GM21390 (cell line): Measurements from ENCODE around the gene PLA2G4E.

Source experiments
- ATAC-seq: cut with Tn5 transposase; IDR thresholded peaks from one replicate; pipeline ENCODE4 v1.9.1; 2021; ENCODE audit not compliant: unreplicated experiment

Gene PLA2G4E

GRCh38 chr15:41993472-41994170 is 27.2 kb downstream of the PLA2G4E start:
- no peak for ATAC-seq

DNA sequence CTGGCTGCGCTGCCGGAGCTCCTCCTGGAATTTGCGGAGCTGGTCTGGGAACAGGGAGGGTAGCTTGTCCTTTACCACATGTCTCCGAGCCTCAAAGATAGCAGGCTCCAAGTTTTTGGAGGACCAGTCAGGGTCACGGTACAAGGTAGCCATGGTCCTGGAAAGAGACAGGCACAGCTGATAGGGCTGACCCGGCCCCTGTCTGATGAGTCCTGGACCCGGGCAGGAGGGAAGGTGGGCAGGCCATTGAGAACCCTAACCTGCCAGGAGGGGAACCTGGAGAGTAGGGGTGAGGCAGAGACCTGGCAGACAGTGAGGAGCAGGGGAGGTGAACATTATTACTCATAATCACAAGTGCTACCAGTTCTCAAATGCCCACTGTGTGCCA is 28.0 kb downstream of the PLA2G4E start:
- ATAC-seq, result no peak

GRCh38 chr15:41992151-41992802 is 28.6 kb downstream of the PLA2G4E start:
- no peak for ATAC-seq

DNA sequence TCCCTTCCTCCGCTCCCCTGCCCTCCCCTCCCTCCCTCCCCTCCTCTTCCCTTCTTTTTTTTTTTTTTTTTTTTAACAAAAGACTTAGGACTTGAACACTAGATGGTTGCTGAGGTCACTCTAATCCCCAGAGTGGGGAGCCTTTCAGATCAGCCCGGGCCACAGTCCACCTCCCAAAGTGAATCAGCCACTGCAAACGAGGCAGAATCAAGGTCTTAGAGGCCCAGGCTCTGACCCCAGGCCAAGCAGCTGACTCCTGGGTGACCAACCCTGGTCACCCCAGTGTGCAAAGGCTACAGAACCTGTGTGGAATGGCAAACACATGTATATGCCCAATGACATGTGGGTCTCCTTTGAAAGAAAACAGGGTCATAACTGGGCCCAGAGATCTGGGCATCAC is 30.2 kb downstream of the PLA2G4E start:
- no peak for ATAC-seq

- ATAC-seq, result no peak
Observed at GRCh38 chr15:41990243-41990605, 30.6 kb downstream of the PLA2G4E start.

DNA sequence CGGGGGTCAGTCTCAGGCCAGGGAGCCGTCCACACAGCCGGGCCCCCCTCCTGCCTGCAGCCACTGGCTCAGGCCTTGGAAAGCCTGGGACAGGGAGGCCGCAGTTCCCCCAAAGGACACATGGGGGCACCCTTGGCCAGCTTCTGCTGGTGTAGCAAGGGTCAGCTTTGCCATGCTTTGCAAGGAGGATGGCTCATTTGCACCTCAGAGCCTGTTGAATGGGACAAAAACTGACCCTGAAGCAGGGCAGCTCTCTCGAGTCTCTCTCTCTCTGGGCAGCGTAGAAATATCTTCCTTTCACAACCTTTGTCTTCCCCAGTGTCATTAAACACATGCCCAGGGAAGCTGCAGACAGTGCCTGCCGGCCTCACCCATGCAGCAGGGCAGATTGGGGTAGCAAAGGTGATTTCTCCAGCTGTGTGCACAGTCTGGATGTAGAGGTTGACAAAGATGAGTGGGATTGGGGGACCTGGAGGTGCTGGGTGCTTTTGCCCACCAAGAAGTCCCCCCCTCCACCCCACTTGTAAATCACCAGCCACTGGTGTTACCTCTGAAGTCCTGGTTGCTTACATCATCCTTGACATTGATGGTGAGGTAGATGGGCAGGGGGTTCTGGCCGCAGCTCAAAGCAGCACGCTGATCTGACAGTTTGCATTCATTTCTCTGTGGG is 31.1 kb downstream of the PLA2G4E start:
- no peak for ATAC-seq

GRCh38 chr15:41988896-41989572 is 31.8 kb downstream of the PLA2G4E start:
- no peak for ATAC-seq

GRCh38 chr15:41987925-41988275 is 32.9 kb downstream of the PLA2G4E start:
- no peak for ATAC-seq

- ATAC-seq, result no peak
Observed at GRCh38 chr15:41987246-41987924, 33.5 kb downstream of the PLA2G4E start.

DNA sequence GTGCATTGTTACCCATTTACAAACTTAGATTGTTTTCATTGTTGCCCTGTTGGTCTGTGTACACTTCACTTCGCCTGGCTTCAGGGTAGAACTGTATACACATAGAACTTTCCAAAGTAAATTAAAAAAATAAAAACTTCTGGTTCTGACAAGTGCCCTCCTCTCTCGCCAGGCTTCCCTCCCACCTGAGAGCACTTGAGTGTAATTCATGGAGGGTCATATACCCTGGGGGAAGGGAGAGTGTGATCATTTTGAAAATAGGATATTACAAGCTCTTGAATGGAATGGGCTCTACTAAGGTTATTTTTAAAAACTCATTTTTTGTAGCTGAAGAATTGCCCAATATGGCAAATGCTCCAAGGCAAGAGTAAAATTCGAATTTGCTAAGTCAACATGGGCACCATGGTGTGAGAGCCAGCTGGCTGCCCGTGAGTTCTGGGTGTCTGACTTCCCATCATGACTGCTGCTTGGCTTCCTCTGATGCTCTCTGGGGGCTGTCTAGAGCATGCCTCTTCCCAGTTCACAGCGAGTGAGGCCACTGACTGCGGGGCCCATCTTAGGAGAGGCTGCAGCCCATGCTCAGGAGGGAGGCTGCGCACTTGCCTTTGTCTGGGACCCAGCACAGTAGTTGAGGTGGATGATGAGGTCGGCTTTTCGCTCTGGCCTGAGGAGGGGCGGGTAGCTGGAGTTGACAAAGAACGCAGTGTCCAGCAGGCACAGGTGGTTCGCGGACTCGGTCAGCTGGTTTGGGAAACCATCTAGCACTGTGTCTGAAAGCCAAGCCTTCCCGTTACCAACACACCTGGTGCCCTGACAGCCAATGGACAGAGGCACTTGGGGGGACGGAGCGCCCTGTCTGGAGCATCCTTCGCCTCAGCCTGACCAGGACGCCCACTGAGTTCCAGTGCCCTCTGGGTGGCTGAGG is 35.3 kb downstream of the PLA2G4E start:
- no peak for ATAC-seq

- no peak for ATAC-seq
Observed at GRCh38 chr15:41984622-41985021, 36.2 kb downstream of the PLA2G4E start.

DNA sequence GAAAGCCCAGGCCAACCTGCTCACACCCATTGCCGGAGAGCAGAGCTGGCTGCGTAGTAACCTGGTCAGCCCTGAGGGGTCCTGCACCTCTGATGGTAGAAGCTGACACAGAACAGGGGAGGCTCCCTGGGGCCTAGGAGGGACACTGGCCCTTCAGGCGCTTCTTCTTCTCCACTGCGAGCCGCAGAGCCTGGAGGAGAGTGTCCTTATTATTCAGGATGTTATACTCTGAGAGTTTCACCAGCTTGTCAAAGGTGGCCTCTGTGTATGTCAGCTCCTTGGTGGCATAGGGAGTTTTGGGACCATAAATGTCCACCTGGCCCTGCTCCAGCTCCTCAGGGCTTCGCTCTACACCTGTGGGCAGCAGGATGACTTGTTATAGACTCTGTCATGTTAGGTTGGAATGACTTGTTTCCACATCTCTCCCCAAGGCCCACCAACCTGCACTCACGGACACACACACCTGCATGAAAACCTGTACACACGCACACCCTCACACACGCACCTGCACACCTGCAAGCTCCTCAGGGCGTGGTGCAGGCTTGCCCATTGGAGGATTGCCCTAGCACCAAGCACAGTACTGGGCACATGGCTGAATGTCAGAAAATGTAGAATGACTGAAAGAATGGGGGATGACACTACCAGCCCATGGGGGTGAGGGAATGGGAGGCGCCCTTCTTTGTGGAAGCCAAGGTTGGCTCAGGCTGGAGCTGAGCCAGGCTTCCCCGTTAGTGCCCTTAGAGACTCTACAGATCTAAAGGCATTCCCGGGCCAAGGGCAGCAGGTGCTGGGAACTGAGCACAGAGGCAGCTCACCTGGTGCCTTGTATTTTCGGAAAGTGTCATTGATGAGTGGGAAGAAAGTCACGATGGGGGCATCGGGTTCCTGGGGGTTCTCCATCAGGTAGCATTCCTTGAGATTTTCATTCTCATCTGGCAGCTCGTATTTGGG is 36.9 kb downstream of the PLA2G4E start:
- no peak for ATAC-seq

DNA sequence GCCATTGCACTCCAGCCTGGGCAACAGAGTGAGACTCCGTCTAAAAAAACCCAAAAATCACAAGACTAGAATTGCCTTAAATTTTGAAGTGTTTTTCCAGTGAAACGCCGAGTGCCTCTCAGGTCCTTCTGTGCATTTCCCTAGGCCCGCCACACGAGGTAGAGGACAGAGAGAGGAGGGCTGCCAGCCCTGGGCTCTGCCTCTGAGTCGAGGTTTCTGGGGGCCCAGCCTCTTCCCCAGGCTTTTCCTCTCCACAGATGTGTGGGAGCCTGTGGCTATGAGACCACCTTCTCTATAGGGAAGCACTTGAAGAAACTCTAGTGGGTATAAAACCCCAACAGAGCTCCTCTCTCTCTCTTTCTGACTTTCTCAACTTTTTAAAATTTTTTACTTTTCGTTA is 37.6 kb downstream of the PLA2G4E start:
- no peak for ATAC-seq

DNA sequence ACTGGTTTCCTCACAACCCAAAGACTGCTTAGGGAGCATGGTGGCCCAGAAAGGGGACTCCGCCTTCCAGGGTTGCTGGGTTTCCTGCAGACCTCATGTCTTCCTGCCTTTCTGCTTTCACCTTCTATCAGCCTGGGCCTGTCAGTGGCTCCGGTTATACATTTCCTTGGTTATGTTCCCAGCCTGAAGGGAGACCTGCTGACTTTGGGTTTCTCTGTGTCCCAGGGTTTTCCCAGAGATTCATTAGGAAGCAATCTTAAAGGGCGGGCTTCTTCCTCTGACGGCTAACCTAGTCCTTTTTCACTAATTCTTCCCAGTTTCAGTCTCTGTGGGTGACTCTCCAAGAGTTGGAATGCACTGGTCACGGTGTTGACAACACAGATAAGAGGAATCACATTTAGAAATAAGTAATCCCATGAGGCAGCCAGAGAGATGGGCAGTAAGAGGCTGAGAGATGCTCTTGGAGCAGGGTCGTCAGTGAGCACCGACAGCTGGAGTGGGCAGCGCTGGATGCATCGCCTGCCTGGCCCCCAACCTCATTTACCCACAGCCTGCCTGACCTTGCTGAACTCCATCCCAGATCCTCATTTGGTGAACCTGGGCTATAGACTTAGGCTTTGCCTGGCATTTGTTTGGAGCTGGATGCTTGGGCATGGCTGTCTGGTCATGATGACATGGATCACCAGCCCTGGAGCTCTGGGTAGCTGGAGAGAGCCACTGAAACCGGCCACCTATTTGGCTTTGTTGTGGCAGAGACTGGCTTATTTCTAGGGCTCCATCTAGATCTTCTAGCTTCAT is 38.5 kb downstream of the PLA2G4E start:
- ATAC-seq, result no peak

- ATAC-seq, result no peak
Observed at GRCh38 chr15:41981371-41982132, 39.3 kb downstream of the PLA2G4E start.

DNA sequence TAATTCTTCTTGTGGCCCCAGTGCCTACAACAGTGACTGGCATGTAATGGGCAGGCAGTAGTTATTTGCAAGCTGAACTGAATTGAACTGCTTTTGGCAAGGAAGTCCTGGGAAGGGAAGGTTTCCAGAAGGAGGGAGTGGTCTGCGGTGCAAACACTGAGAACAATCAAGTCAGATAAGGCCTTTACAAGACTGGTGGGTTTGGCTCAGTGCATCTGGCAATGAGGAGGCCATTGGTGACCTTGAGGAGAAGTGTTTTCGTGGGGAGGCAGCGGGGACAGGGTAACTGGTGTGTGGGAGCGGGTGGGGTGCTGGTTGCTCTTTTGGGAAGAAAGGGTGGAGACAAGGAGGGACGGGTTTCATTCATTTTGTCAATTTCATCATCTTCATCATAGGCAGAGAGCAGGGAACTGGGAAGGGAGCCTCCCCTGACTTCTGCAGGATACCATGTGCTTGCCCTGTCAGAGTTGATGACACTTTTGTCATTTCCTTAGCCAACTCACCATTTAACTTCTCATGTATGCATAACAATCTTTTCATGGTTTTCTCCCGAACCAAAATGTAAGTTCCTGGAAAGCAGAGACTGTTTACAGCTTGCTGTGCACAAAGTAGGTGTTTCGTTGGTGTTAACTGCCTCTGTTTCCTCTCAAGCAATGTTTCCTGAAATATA is 40.1 kb downstream of the PLA2G4E start:
- ATAC-seq, result no peak
